ENCODE results near the gene DENND5B. TPM values are rescaled to one million over a fixed set of nuclear protein-coding genes. Genes with fewer than 3 reads are reported as not detected.

The DENND5B gene
- total RNA-seq, 4 donors from 2014 or later = 1.6 to 9.7 (median 5.8) TPM

DNA sequence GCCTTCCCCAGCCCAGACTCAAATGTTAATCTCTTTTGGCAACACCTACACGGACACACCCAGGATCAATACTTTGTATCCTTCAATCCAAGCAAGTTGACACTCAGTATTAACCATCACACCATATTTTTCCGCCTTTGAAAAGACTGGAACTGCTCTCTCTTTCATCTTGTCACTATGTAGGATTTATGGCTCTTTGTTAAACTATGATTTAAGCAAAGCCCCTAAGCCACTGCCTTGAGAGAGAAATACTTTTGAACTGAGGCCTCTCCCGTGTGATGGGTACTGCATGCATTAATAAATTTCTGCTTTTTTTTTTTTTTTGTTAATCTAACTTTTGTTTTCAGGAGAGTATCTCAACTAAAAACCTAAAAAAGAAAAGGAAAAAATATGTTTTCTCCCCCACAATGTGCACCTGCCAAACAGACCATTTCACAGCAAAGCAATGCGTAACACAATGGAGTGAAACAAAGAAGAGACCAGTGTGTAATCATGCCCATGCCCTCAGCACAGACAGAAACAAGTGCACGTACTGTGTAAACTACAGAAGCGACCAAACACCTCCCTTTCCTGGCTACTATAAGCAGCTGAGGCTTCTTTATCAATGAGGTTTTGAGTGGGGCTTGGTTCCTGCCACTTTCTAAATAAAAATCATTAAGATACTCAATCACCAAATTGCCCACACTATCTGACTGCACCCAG lies 40.2 kb upstream of the DENND5B start:
- no peaks in the 10 kb centered on the region for H3K9me3 ChIP-seq
- H3K4me1 ChIP-seq = peaks cover 4% of the 10 kb centered on the region
- no peak for DNase-seq (ENCODE audit: low spot score in 2 of 2)
- WGBS = 74% methylated on average over 6 of the region's 6 CpGs
- H3K36me3 ChIP-seq = no peaks in the 10 kb centered on the region
- no peak for TF ChIP-seq CTCF (IDR thresholded peaks at IDR 0.05)
- TF ChIP-seq POLR2A (IDR thresholded peaks at IDR 0.05) = no peak
- no peak for TF ChIP-seq POLR2AphosphoS5 (IDR thresholded peaks at IDR 0.05)
- no peak for TF ChIP-seq EP300 (IDR thresholded peaks at IDR 0.05)
- H3K27ac ChIP-seq = no peak overlapping the region
- no peaks in the 10 kb centered on the region for H3K27me3 ChIP-seq
- no peak overlapping the region for H3K4me3 ChIP-seq

DNA sequence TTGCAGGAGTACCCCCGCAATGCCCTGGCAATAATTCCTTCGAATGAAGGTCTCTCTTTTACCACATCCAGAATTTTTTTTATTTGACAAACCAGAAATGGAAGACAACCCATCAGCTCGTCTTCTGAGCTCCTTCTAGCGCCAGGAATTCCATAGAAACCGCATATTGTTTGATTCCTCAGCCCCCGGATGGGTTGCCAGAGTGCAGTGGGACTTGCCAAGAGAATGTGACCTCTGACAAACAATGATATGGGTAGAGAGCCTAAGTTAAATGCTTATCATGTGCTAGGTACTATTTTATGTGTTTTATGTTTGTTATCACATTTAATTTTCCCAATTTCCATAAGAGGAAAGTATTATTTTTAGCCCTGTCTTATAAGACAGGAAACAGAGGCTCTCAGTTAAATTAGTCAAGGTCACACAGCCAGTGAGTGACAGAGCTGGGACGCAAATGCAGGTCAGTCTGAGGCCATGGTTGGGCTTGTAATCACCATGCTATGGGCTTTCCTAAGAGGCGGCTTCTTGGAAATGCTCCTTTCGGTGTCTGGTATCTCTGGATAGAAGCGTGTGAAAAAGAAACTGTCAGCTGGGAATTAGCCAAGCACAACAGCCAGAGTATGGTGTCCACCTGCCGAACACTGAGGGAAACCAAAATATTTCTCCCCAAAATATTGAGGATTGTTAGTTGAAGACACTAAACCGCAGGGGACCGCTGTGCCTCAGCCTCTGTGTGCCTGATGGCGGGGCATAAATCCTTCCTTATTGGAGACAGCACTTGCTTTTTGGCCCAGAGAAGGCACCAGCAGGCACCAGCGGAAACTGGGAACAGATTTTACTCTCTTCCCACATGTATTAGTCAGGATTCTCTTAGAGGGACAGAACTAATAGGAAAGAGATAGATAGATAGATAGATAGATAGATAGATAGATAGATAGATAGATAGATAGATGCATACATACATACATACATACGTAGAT lies 39.1 kb upstream of the DENND5B start:
- no peaks in the 10 kb centered on the region for H3K36me3 ChIP-seq
- WGBS = 63% methylated on average over 16 of the region's 16 CpGs
- DNase-seq (ENCODE audit: low spot score in 2 of 2) = no peak
- no peak overlapping the region for H3K27ac ChIP-seq
- TF ChIP-seq POLR2AphosphoS5 (IDR thresholded peaks at IDR 0.05) = no peak
- H3K4me3 ChIP-seq = no peak overlapping the region
- peaks cover 4% of the 10 kb centered on the region for H3K4me1 ChIP-seq
- H3K9me3 ChIP-seq = no peaks in the 10 kb centered on the region
- no peaks in the 10 kb centered on the region for H3K27me3 ChIP-seq

GRCh38 chr12:31627456-31628054 lies 36.6 kb upstream of the DENND5B start:
- H3K27me3 ChIP-seq = no peaks in the 10 kb centered on the region
- WGBS = 72% methylated on average over 5 of the region's 5 CpGs
- H3K4me3 ChIP-seq = no peak overlapping the region
- TF ChIP-seq POLR2AphosphoS5 (IDR thresholded peaks at IDR 0.05) (no peak), CTCF (IDR thresholded peaks at IDR 0.05) (no peak)
- DNase-seq (ENCODE audit: low spot score in 2 of 2) = no peak
- no peaks in the 10 kb centered on the region for H3K36me3 ChIP-seq
- H3K4me1 ChIP-seq = peaks cover 4% of the 10 kb centered on the region
- no peaks in the 10 kb centered on the region for H3K9me3 ChIP-seq
- no peak overlapping the region for H3K27ac ChIP-seq

DNA sequence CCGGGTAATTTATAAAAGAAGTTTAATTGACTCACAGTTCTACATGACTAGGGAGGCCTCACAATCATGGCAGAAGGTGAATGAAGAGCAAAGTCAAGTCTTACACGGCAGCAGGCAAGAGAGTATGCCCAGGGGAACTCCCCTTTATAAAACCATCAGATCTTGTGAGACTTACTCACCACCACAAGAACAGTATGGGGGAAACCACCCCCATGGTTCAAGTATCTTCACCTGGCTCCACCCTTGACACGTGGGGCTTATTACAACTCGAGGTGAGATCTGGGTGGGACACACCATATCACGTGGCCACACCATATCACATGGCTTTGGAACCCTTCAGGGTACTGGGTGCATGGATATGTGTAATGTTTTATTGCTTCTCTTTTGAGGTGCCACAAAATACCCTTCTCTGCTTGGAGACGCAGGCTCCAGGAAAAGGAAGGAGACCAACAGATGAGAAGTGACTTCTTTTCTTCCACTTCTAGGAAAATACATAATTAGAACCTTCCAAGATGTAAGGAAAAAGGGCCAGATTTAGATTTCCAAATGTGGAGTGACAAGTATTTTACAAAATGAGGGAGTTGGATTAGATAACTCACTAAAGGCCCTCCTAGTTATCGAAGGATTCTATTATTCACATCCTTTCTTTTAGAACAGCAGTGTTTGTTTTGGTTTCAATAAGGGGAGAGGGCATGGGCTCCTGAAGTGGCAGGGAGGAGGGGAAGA lies 35.5 kb upstream of the DENND5B start:
- 85% methylated on average over 7 of the region's 7 CpGs for whole genome bisulfite sequencing
- TF ChIP-seq EP300 (IDR thresholded peaks at IDR 0.05) (no peak), CTCF (IDR thresholded peaks at IDR 0.05) (no peak), POLR2A (IDR thresholded peaks at IDR 0.05) (no peak), POLR2AphosphoS5 (IDR thresholded peaks at IDR 0.05) (no peak)
- DNase-seq (ENCODE audit: low spot score in 2 of 2) = no peak

DNA sequence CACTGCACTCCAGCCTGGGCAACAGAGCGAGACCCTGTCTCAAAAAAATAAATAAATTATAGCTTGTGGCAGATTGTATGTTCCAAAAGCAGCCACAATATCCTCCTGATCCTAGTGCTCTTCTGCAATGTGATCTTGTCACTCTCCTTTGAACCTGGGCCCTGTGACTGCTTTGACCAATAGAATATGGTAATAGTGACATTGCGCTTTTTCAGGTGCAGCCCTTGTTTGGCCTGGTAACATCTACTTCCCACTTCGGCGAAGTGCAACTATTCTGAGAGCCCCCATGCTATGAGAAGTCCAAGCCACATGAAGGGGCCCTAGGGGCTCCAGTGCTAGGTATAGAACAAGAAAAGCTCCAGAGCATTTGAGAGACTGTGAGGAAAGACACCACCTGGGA lies 31.1 kb upstream of the DENND5B start:
- 96% methylated on average over 4 of the region's 4 CpGs for WGBS
- H3K27me3 ChIP-seq = no peaks in the 10 kb centered on the region
- no peaks in the 10 kb centered on the region for H3K36me3 ChIP-seq
- H3K4me1 ChIP-seq = no peaks in the 10 kb centered on the region
- no peaks in the 10 kb centered on the region for H3K9me3 ChIP-seq
- no peak overlapping the region for H3K4me3 ChIP-seq
- DNase-seq (ENCODE audit: low spot score in 2 of 2) = no peak
- H3K27ac ChIP-seq = no peak overlapping the region
- TF ChIP-seq POLR2A (IDR thresholded peaks at IDR 0.05) (no peak), EP300 (IDR thresholded peaks at IDR 0.05) (no peak), CTCF (IDR thresholded peaks at IDR 0.05) (no peak), POLR2AphosphoS5 (IDR thresholded peaks at IDR 0.05) (no peak)

More for the DNA sequence above, 35.5 kb upstream of the DENND5B start:
- Histone ChIP-seq H3K9me3 (no peaks in the 10 kb centered on the region), H3K4me1 (peaks cover 4% of the 10 kb centered on the region), H3K27me3 (no peaks in the 10 kb centered on the region), H3K27ac (no peak overlapping the region), H3K36me3 (no peaks in the 10 kb centered on the region), H3K4me3 (no peak overlapping the region)

All from suprapubic skin (tissue), 4 donors.